AG04450 (cell line): ENCODE data around the gene MAPKAPK3. TPM values are rescaled to one million over a fixed set of nuclear protein-coding genes. Genes with fewer than 3 reads are reported as not detected.

Source experiments
- CTCF ChIA-PET: fragments of 300-600, 350-600 bp; formaldehyde crosslinking; extraction: SDS; loops from one replicate; lab custom pipeline; 2022; ENCODE audit warnings: antibody characterized with exemption, inconsistent platforms; lab: Charles Lee
- POLR2A ChIA-PET: fragments of 350-600 bp; formaldehyde crosslinking; extraction: SDS; loops from one replicate; lab custom pipeline; 2021; ENCODE audit warnings: antibody characterized with exemption, inconsistent platforms; lab: Yijun Ruan, JAX
- DNase-seq: peaks from one replicate; pipeline ENCODE4 v3.0.0-alpha.2; 2011; ENCODE audit warnings: low read depth, low spot score
- H3K27ac ChIP-seq: one replicate; pipeline ENCODE4 v1.5.1; 2012; ENCODE audit warnings: low read depth, low read length, control low read depth
- H3K27me3 ChIP-seq: one replicate; pipeline ENCODE4 v1.6.0; 2012; ENCODE audit warnings: low read length; ENCODE audit not compliant: control insufficient read depth, insufficient read depth
- H3K4me3 ChIP-seq: 2 replicates; pipeline ENCODE4 v1.5.1; 2011; ENCODE audit warnings: mild to moderate bottlenecking, low read depth, low read length, control low read depth
- H3K9me3 ChIP-seq: 2 replicates; pipeline ENCODE4 v1.5.1; 2012; ENCODE audit warnings: low read length; ENCODE audit not compliant: control insufficient read depth, insufficient read depth
- polyA plus RNA-seq: library from polyadenylated mRNA; depleted of rRNA; stranded (reverse); fragments of >200 nt; gene quantifications from 2 replicates; pipeline ENCODE4 v1.2.3, GENCODE V29; 2011
- TF ChIP-seq, protein P1 (sequence below): IDR thresholded peaks from 2 replicates; pipeline ENCODE4 v1.5.1; 2011; ENCODE audit warnings: low read depth, low read length, control low read depth, inconsistent platforms

Gene MAPKAPK3
- polyA plus RNA-seq, 1 experiment, result 35.7 TPM

DNA sequence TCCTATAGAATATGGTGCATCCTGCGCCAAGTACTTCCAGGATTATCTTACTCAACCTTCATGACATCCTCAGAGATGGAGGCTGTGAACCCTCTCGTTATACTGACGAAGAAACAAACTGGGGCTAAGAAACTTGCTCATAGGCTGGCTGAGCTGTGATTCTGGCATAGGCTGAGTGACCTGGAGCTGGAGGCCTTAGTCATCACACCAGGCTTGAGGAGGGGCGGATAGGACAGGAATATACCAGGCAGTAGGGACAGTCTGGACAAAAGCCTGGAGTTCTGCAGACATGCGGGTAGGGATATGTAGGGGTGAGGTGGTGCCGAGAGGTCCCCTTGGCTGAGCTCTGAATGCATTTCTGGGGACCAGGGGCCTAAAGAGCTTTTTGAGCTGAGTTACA, 29.6 kb upstream of the MAPKAPK3 start:
- TF ChIP-seq, protein P1, sequence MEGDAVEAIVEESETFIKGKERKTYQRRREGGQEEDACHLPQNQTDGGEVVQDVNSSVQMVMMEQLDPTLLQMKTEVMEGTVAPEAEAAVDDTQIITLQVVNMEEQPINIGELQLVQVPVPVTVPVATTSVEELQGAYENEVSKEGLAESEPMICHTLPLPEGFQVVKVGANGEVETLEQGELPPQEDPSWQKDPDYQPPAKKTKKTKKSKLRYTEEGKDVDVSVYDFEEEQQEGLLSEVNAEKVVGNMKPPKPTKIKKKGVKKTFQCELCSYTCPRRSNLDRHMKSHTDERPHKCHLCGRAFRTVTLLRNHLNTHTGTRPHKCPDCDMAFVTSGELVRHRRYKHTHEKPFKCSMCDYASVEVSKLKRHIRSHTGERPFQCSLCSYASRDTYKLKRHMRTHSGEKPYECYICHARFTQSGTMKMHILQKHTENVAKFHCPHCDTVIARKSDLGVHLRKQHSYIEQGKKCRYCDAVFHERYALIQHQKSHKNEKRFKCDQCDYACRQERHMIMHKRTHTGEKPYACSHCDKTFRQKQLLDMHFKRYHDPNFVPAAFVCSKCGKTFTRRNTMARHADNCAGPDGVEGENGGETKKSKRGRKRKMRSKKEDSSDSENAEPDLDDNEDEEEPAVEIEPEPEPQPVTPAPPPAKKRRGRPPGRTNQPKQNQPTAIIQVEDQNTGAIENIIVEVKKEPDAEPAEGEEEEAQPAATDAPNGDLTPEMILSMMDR, result no peak
- no peaks in the 10 kb centered on the region for H3K9me3 ChIP-seq
- ChIA-PET POLR2A (interaction anchor here (1.3 kb wide), 1 partner anchor 11 kb away, joined by 4 read pairs; no protein-coding TSS in a partner anchor), CTCF (interaction anchor here (1.1 to 2.8 kb wide), 2 partner anchors 27 to 29 kb away, joined by 4 to 12 read pairs; partner anchors contain the start of gene MAPKAPK3)
- H3K27ac ChIP-seq, result no peak overlapping the region
- DNase-seq, result no peak
- H3K27me3 ChIP-seq, result no peaks in the 10 kb centered on the region
- H3K4me3 ChIP-seq, result no peak overlapping the region

- DNase-seq, result no peak
- Histone ChIP-seq H3K27me3 (no peaks in the 10 kb centered on the region), H3K9me3 (no peaks in the 10 kb centered on the region), H3K4me3 (no peak overlapping the region), H3K27ac (no peak overlapping the region)
- ChIA-PET POLR2A (interaction anchor here (1.3 to 1.6 kb wide), 2 partner anchors 10 to 14 kb away, joined by 4 to 12 read pairs; no protein-coding TSS in a partner anchor), CTCF (interaction anchor here (1.1 to 2.8 kb wide), 3 partner anchors 16 to 45 kb away, joined by 4 to 13 read pairs (median 12); no protein-coding TSS in a partner anchor)
- TF ChIP-seq, protein P1, result no peak
These were observed 28.9 kb upstream of the MAPKAPK3 start for GRCh38 chr3:50587806-50588758.

DNA sequence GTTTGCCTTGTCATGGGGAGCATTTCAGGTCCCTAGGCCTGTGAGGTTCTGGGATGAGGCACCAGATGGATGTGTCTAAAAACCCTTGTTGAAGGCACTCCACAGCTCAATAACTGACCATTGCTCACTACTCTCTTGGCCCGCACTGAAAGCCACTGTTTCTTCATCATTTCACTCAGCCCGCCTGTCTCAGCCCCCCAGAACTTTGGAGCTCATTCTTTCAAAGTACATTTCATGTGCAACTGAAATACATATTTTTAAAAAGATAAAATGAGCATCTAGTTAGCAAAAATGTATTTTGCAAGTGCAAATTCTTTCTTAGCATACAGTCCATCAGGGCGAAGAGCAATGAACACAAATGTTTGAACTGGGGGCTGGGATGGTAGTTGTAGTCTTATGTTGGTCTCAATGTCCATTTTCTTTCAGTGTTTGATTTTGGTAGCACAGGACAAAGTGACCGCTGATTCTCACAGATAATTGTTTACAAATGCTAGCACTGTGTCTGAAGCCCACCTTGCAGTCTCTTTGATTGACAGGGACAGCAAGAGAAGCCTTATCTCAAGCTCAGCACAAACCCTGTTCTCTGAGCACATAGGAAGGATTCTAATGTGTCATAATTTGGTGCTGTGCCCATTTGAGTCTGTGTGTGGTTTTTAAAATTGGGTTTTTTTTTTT, 28.1 kb upstream of the MAPKAPK3 start:
- CTCF ChIA-PET, result interaction anchor here (1.1 to 1.9 kb wide), 5 partner anchors 17 to 46 kb away, joined by 4 to 13 read pairs (median 4); partner anchors contain the start of gene CISH
- no peak for DNase-seq
- TF ChIP-seq, protein P1, result no peak
- POLR2A ChIA-PET, result interaction anchor here (0.8 to 1.6 kb wide), 2 partner anchors 13 to 23 kb away, joined by 3 to 12 read pairs; partner anchors contain the start of gene CISH
- Histone ChIP-seq H3K9me3 (no peaks in the 10 kb centered on the region), H3K27ac (no peak overlapping the region), H3K4me3 (no peak overlapping the region), H3K27me3 (no peaks in the 10 kb centered on the region)

- no peak for DNase-seq
- CTCF ChIA-PET, result interaction anchor here (1.5 to 3.3 kb wide), 2 partner anchors 19 to 23 kb away, joined by 3 to 35 read pairs; partner anchors contain the start of gene MAPKAPK3
- TF ChIP-seq, protein P1, result no peak
- H3K27ac ChIP-seq, result no peak overlapping the region
- H3K9me3 ChIP-seq, result no peaks in the 10 kb centered on the region
- POLR2A ChIA-PET, result interaction anchor here (0.6 to 3.4 kb wide), 2 partner anchors 10 to 511 kb away, joined by 5 to 21 read pairs; no protein-coding TSS in a partner anchor
- H3K4me3 ChIP-seq, result no peak overlapping the region
- H3K27me3 ChIP-seq, result no peaks in the 10 kb centered on the region
These were observed 25.7 kb upstream of the MAPKAPK3 start for GRCh38 chr3:50591196-50591741.
